ENCODE measurements around the gene SESN2. TPM values are rescaled to one million over a fixed set of nuclear protein-coding genes. Genes with fewer than 3 reads are reported as not detected.

Gene SESN2
- total RNA-seq, 1 experiment from 2014 or later = 118 TPM

GRCh38 chr1:28257736-28258135 is 1.6 kb upstream of the SESN2 start:
- Mint-ChIP-seq H3K4me1 (ENCODE audit: insufficient read depth, unreplicated experiment) (peaks cover 17% of the 10 kb centered on the region), H3K4me3 (ENCODE audit: unreplicated experiment) (peak overlapping the region; percentile 86), H3K36me3 (ENCODE audit: insufficient read depth, unreplicated experiment) (peaks cover 8% of the 10 kb centered on the region), H3K27ac (ENCODE audit: low read depth, unreplicated experiment) (peak overlapping the region; percentile 98), H3K27me3 (ENCODE audit: insufficient read depth, unreplicated experiment) (no peaks in the 10 kb centered on the region), H3K9me3 (ENCODE audit: unreplicated experiment) (no peaks in the 10 kb centered on the region)
- CTCF ChIA-PET = interaction anchor here (1.2 to 5.4 kb wide), 2 partner anchors 9 to 102 kb away, joined by 5 to 46 read pairs; no protein-coding TSS in a partner anchor
- TF ChIP-seq CTCF (IDR thresholded peaks at IDR 0.05; ENCODE audit: unreplicated experiment) = no peak
- BruUV-seq (replicated peaks) = no TSS peak
- POLR2A ChIA-PET = interaction anchor here (0.5 to 9.7 kb wide), 12 partner anchors 11 to 1979 kb away, joined by 3 to 362 read pairs (median 6); partner anchors contain the start of genes ATP5IF1, GMEB1 and MED18
- intact Hi-C loops (cut with micrococcal nuclease) = no loop called here
- DNase-seq (ENCODE audit: unreplicated experiment) = no peak

DNA sequence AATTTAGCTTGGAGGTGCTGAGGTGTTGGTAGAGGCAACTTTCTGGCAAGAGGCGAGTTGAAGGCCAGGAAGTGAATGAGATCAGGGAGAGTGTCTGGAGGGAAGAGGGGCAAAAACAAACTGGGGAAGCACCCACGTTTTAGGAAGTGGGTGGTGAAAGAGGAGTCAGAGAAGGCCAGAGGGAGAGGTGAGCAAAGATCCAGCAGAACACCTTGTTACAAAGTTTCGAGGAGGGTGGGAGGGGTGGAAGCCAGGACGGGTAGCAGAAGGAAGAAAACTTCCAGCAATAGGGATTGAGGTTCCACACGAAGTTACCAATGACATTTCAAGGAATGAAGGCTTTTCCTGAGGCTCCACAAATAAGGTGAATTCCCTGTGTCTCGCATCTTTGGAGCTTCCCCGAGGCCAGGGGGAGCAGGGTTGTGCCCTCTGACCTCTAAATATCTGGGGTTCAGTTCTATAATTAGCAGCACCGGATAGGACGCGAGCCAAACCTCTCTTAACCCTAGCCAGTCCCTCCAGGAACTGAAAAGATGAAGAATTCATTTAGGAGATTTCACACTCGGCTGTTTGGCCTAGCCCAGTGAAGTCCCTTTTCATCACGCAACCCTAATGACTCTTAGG is 578 bp upstream of the SESN2 start:
- CTCF ChIA-PET = interaction anchor here (0.6 to 5.4 kb wide), 7 partner anchors 10 to 123 kb away, joined by 3 to 46 read pairs (median 3); partner anchors contain the start of gene MED18
- intact Hi-C loops (cut with micrococcal nuclease) = loop anchor here (1.0 kb wide), 1 partner anchor 9 kb away; no protein-coding TSS in a partner anchor
- BruUV-seq (replicated peaks) = TSS peak; percentile 81
- H3K4me1 Mint-ChIP-seq (ENCODE audit: insufficient read depth, unreplicated experiment) = peaks cover 22% of the 10 kb centered on the region
- POLR2A ChIA-PET = interaction anchor here (0.6 to 9.7 kb wide), 27 partner anchors 12 to 716 kb away, joined by 3 to 362 read pairs (median 5); partner anchors contain the start of genes ATP5IF1, DNAJC8, GMEB1 and MED18
- peaks cover 13% of the 10 kb centered on the region for H3K36me3 Mint-ChIP-seq (ENCODE audit: insufficient read depth, unreplicated experiment)
- no peak for DNase-seq (ENCODE audit: unreplicated experiment)
- H3K9me3 Mint-ChIP-seq (ENCODE audit: unreplicated experiment) = no peaks in the 10 kb centered on the region
- peak overlapping the region; percentile 98 for H3K27ac Mint-ChIP-seq (ENCODE audit: low read depth, unreplicated experiment)
- peak overlapping the region; percentile 86 for H3K4me3 Mint-ChIP-seq (ENCODE audit: unreplicated experiment)
- no peak for TF ChIP-seq CTCF (IDR thresholded peaks at IDR 0.05; ENCODE audit: unreplicated experiment)
- H3K27me3 Mint-ChIP-seq (ENCODE audit: insufficient read depth, unreplicated experiment) = no peaks in the 10 kb centered on the region

DNA sequence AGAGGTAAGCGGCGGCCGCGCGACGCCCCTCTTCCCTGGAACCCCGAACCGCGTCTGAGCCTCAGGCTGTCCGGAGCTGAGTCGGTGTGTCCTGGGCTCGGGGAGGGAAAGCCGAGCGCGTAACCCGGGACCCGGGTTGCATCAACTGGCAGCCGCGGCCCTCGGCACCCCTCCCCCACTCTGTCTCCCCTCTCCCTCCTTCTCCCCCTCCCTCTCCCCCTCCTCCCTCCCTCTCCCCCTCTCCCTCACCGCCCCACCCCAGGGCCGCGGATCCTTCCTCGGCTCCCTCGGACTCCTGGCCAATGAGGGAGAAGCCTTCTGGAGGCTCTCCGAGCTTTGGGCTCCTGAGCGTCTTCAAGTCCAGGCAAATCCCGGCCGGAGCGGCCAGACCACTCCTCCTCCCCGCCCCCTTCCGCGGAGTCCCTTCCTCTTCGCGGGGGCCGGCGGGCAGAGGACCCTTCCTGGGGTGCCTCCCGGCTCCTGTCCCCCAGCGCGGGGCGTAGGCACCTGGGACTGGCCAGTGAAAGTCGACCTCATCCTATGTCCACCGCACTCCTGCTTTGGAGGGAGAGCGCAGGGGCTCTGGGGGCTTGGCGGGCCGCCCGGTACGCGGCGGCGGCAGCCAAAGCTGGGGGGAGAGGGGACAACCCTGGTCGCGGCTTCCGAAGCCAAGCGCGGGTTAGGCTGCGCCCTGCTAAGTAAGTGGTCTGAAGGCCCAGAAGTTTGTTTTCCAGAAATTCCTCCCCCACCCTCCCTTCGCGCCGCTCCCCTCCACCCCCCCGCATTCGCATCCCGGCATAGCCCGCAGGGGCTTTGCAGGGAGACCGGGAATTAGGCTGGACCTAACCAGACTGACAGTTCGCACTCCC is 850 bp downstream of the SESN2 start:
- ChIA-PET POLR2A (interaction anchor here (0.6 to 9.7 kb wide), 30 partner anchors 13 to 617 kb away, joined by 3 to 362 read pairs (median 5); partner anchors contain the start of genes ATP5IF1, DNAJC8, MED18 and PHACTR4), CTCF (interaction anchor here (0.6 to 5.4 kb wide), 7 partner anchors 11 to 477 kb away, joined by 3 to 46 read pairs (median 3); partner anchors contain the start of genes MED18 and YTHDF2)
- peaks cover 22% of the 10 kb centered on the region for H3K4me1 Mint-ChIP-seq (ENCODE audit: insufficient read depth, unreplicated experiment)
- H3K9me3 Mint-ChIP-seq (ENCODE audit: unreplicated experiment) = no peaks in the 10 kb centered on the region
- peaks cover 13% of the 10 kb centered on the region for H3K36me3 Mint-ChIP-seq (ENCODE audit: insufficient read depth, unreplicated experiment)
- H3K27me3 Mint-ChIP-seq (ENCODE audit: insufficient read depth, unreplicated experiment) = no peaks in the 10 kb centered on the region
- H3K4me3 Mint-ChIP-seq (ENCODE audit: unreplicated experiment) = peak overlapping the region; percentile 86
- TF ChIP-seq CTCF (IDR thresholded peaks at IDR 0.05; ENCODE audit: unreplicated experiment) = no peak
- peak overlapping the region; percentile 98 for H3K27ac Mint-ChIP-seq (ENCODE audit: low read depth, unreplicated experiment)
- intact Hi-C loops (cut with micrococcal nuclease) = loop anchor here (1.0 kb wide), 1 partner anchor 11 kb away; no protein-coding TSS in a partner anchor
- peak; percentile 91 for DNase-seq (ENCODE audit: unreplicated experiment)
- no TSS peak for BruUV-seq (replicated peaks)
